Mesothelial cell of epicardium (in vitro differentiated cells): Measurements from ENCODE around the gene ULK4. TPM values are rescaled to one million over a fixed set of nuclear protein-coding genes. Genes with fewer than 3 reads are reported as not detected.

Experiments
- DNase-seq, 2 experiments: peaks; one replicate each; pipeline ENCODE4 v3.0.0; 2021; ENCODE audit warnings: low spot score in 2 of 2; ENCODE audit not compliant: unreplicated experiment in 2 of 2
- H3K27ac Mint-ChIP-seq: 2 replicates; pipeline ENCODE4 v1.8.0; 2021; ENCODE audit warnings: mixed read lengths
- H3K27me3 Mint-ChIP-seq: 2 replicates; pipeline ENCODE4 v1.8.0; 2021; ENCODE audit warnings: low read depth, mixed read lengths
- H3K36me3 Mint-ChIP-seq: 2 replicates; pipeline ENCODE4 v1.8.0; 2021; ENCODE audit warnings: mixed read lengths
- H3K4me1 Mint-ChIP-seq: 2 replicates; pipeline ENCODE4 v1.8.0; 2021; ENCODE audit warnings: mixed read lengths
- H3K4me3 Mint-ChIP-seq: 2 replicates; pipeline ENCODE4 v1.8.0; 2021; ENCODE audit warnings: mild to moderate bottlenecking, moderate library complexity, mixed read lengths
- H3K9me3 Mint-ChIP-seq: 2 replicates; pipeline ENCODE4 v1.8.0; 2021; ENCODE audit warnings: mixed read lengths
- CTCF ChIP-seq: fragments of 200-600 bp; sonication (generic); IDR thresholded peaks from one replicate; pipeline ENCODE4 v1.5.0; 2021; ENCODE audit warnings: antibody characterized with exemption; ENCODE audit not compliant: unreplicated experiment
- total RNA-seq: library from RNA; stranded (reverse); gene quantifications from 3 replicates; pipeline ENCODE4 v1.2.1, GENCODE V29; 2021

Gene ULK4
- total RNA-seq, 1 donor from 2014 or later: 10.7 TPM

GRCh38 chr3:41247055-41248004 is 714.6 kb downstream of the ULK4 start:
- no peaks in the 10 kb centered on the region for H3K27me3 Mint-ChIP-seq
- no peak for TF ChIP-seq CTCF
- H3K4me3 Mint-ChIP-seq: no peak overlapping the region
- H3K4me1 Mint-ChIP-seq: peaks cover 24% of the 10 kb centered on the region
- DNase-seq: no peak
- H3K36me3 Mint-ChIP-seq: peaks cover 8% of the 10 kb centered on the region
- peaks cover 6% of the 10 kb centered on the region for H3K9me3 Mint-ChIP-seq
- H3K27ac Mint-ChIP-seq: peak overlapping the region; percentile 71

- peaks cover 34% of the 10 kb centered on the region for H3K4me1 Mint-ChIP-seq
- no peak for TF ChIP-seq CTCF
- peak overlapping the region; percentile 77 for H3K27ac Mint-ChIP-seq
- DNase-seq: no peak
- no peak overlapping the region for H3K4me3 Mint-ChIP-seq
- H3K27me3 Mint-ChIP-seq: no peaks in the 10 kb centered on the region
- H3K9me3 Mint-ChIP-seq: no peaks in the 10 kb centered on the region
- H3K36me3 Mint-ChIP-seq: peaks cover 12% of the 10 kb centered on the region
Observed at GRCh38 chr3:41244620-41245336, 717.1 kb downstream of the ULK4 start.

GRCh38 chr3:41243183-41243582 is 718.7 kb downstream of the ULK4 start:
- Mint-ChIP-seq H3K4me1 (peaks cover 36% of the 10 kb centered on the region), H3K27ac (no peak overlapping the region), H3K27me3 (no peaks in the 10 kb centered on the region), H3K4me3 (no peak overlapping the region), H3K9me3 (no peaks in the 10 kb centered on the region), H3K36me3 (peaks cover 27% of the 10 kb centered on the region)
- DNase-seq: no peak
- no peak for TF ChIP-seq CTCF

- peak overlapping the region; percentile 71 for H3K27ac Mint-ChIP-seq
- peaks cover 35% of the 10 kb centered on the region for H3K36me3 Mint-ChIP-seq
- H3K27me3 Mint-ChIP-seq: no peaks in the 10 kb centered on the region
- H3K4me1 Mint-ChIP-seq: peaks cover 26% of the 10 kb centered on the region
- no peak for DNase-seq
- no peaks in the 10 kb centered on the region for H3K9me3 Mint-ChIP-seq
- H3K4me3 Mint-ChIP-seq: no peak overlapping the region
- no peak for TF ChIP-seq CTCF
Observed at GRCh38 chr3:41241800-41242571, 719.9 kb downstream of the ULK4 start.

GRCh38 chr3:41241161-41241560 is 720.7 kb downstream of the ULK4 start:
- Mint-ChIP-seq H3K27me3 (no peaks in the 10 kb centered on the region), H3K4me3 (no peak overlapping the region), H3K27ac (peak overlapping the region; percentile 71), H3K4me1 (peaks cover 24% of the 10 kb centered on the region), H3K9me3 (no peaks in the 10 kb centered on the region), H3K36me3 (peaks cover 36% of the 10 kb centered on the region)
- DNase-seq: no peak
- no peak for TF ChIP-seq CTCF
